OCI-M1 (cell line): ENCODE data around the gene ZNF710.
"Not testable (repeated sequence)": the region's sequence is repeated elsewhere in the genome, so short reads cannot be mapped to it uniquely, and the experiment has no call there.

Experiments used
- DNase-seq: peaks from one replicate; lab custom pipeline; 2025; lab: John Stamatoyannopoulos, UW

ZNF710 gene

GRCh38 chr15:90105521-90105920 is 104.4 kb downstream of the ZNF710 start:
- DNase-seq, result no peak

GRCh38 chr15:90106522-90107117 is 105.5 kb downstream of the ZNF710 start:
- DNase-seq, result no peak

DNA sequence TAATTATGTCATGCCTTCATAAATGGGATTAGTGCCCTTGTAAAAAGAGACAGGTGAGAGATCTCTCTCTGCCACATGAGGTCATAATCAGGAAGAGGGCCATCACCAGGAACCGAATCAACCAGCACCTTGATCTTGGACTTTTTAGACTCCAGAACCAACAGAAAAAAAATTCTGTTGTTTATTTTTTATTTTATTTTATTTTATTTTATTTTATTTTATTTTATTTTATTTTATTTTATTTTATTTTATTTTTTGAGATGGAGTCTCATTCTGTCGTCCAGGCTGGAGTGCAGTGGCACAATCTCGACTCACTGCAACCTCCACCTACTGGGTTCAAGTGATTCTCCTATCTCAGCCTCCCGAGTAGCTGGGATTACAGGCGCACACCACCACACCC is 106.9 kb downstream of the ZNF710 start:
- not testable (repeated sequence) for DNase-seq

- not testable (repeated sequence) for DNase-seq
Measured at GRCh38 chr15:90109163-90109751, 108.1 kb downstream of the ZNF710 start.

GRCh38 chr15:90113166-90113565 is 112.0 kb downstream of the ZNF710 start:
- no peak for DNase-seq

DNA sequence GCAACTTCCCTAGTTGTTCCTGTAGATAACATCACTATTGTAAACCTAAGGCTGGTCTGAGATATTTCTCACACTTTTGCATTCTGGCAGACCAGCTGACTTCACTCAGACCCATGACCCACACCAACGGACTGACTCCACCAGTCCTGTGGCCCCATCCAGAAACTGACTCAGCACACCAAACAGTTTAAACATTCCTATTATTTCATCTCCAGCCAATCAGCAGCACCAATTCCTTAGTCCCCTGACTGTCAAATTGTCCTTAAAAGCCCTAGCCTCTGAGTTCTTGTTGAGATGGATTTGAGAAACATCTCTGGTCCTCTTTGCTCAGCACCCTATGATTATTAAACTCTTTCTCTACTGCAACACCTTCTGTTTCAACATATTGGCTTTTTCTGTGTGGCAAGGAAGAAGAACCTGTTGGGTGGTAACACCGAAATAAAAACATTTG is 113.4 kb downstream of the ZNF710 start:
- DNase-seq, result peak; percentile 80

- no peak for DNase-seq
Measured at GRCh38 chr15:90115783-90116182, 114.7 kb downstream of the ZNF710 start.

- DNase-seq, result no peak
Measured at GRCh38 chr15:90119367-90119766, 118.2 kb downstream of the ZNF710 start.

GRCh38 chr15:90121086-90121485 is 120.0 kb downstream of the ZNF710 start:
- no peak for DNase-seq

- DNase-seq, result no peak
Measured at GRCh38 chr15:90124507-90124906, 123.4 kb downstream of the ZNF710 start.

GRCh38 chr15:90126022-90126421 is 124.9 kb downstream of the ZNF710 start:
- no peak for DNase-seq

GRCh38 chr15:90126596-90127435 is 125.7 kb downstream of the ZNF710 start:
- DNase-seq, result no peak

DNA sequence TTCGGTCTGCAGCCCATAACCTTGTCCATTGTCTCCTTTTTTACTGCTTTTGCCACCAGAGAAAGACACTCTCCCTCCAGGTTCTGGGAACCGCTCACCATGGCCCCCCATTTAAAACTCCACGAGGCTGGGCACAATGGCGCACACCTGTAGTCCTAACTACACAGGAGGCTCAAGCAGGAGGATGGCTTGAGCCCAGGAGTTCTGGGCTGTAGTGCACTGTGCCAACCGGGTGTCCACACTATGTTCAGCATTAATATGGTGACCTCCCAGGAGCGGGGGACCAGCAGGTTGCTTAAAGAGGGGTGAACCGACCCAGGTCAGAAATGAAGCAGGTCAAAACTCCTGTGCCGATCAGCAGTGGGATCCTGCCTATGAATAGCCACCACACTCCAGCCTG is 129.2 kb downstream of the ZNF710 start:
- DNase-seq, result no peak
